ENCODE results near the gene SELENOO. TPM values are rescaled to one million over a fixed set of nuclear protein-coding genes. Genes with fewer than 3 reads are reported as not detected.

SELENOO gene
- polyA plus RNA-seq, 1 of the 3 experiments (the other 2 are of a cell fraction): 26.7 TPM

DNA sequence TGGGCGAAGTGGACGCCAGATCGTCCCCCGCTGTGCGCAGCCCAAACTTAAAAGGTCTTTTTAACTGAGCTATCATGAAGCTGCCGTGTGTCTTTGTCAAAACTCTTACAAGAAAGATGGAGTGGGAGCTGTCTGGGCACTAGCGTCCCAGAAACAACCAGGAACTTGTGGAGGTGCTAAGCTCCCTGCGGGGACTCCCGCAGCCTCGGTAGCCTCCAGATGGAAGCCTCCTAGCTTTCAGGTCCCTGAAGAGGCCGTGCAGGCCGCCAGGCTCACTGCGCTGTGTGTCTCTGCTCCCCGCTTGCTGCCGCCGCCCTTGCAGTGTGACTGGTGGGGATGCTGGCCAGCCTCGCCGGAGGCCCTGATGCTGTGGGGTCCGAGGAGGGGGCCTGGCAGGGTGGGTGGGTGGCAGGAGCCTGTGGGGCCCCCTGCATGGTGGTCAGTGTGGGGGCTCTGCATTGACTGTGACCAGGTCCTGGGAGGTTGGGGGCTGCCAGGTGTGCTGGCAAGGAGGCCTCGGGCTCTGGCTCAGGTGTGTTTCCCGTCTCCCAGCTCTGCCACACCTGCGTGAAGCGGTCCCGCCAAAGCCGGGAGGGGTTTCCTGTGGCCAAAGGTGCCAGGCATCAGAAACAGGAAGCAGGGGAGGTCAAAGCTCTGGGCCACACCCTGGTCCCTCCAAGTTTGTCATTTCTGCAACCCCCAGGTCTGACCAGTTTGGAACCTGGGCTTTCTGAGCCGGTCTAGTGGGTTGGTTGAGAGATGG lies 13.9 kb upstream of the SELENOO start:
- Histone ChIP-seq H3K9me3 (no peaks in the 10 kb centered on the region), H3K4me2 (peak overlapping the region; percentile 93), H3F3A (replicated peaks; ENCODE audit: insufficient read depth) (no peaks in the 10 kb centered on the region), H3K79me2 (ENCODE audit: insufficient read depth) (peaks cover 57% of the 10 kb centered on the region), H3K9me2 (no peaks in the 10 kb centered on the region), H3K4me1 (ENCODE audit: control insufficient read depth in 1 of 2, insufficient read depth in 2 of 2, low read depth in 1 of 2, low read length in 1 of 2) (peaks cover 4 to 56% of the 10 kb centered on the region in 2 experiments; a peak in 2 of 4 replicates), H3K4me3 (ENCODE audit: low read depth in 2 of 2, low read length in 1 of 2) (peak overlapping the region; percentile 68 to 73), H3K9ac (peak overlapping the region; percentile 71), H4K20me1 (ENCODE audit: insufficient read depth) (0 out of 2 replicates have a peak, but pooled peaks cover 23% of the 10 kb centered on the region), H3K27ac (ENCODE audit: low read depth in 2 of 2, low read length in 1 of 2) (no peak overlapping the region; a peak in 1 of 4 replicates), H3K36me3 (replicated peaks in 1 of 2; ENCODE audit: control insufficient read depth in 1 of 2, insufficient read depth in 2 of 2, low read length in 1 of 2) (peaks cover 0 to 5% of the 10 kb centered on the region in 2 experiments), H3K27me3 (ENCODE audit: insufficient read depth) (no peaks in the 10 kb centered on the region), H2AFZ (ENCODE audit: low read depth) (no peak overlapping the region)
- TF ChIP-seq MAX (IDR thresholded peaks at IDR 0.05; ENCODE audit: low read depth) (no peak), TEAD4 (IDR thresholded peaks at IDR 0.05; ENCODE audit: borderline replicate concordance, insufficient read depth) (no peak), FOSL2 (IDR thresholded peaks at IDR 0.05; ENCODE audit: borderline replicate concordance, low read depth) (no peak), POLR2AphosphoS5 (IDR thresholded peaks at IDR 0.05; ENCODE audit: low read depth, low read length) (no peak), FOXJ3 (CRISPR knock-in tag; IDR thresholded peaks at IDR 0.05) (no peak), TAF1 (IDR thresholded peaks at IDR 0.05; ENCODE audit: borderline replicate concordance, low read depth, low read length) (no peak), GABPA (IDR thresholded peaks at IDR 0.05; ENCODE audit: low read depth) (no peak), TCF12 (IDR thresholded peaks at IDR 0.05) (no peak), CHD2 (IDR thresholded peaks at IDR 0.05; ENCODE audit: low read length, partially characterized antibody) (no peak), SMC3 (IDR thresholded peaks at IDR 0.05; ENCODE audit: low read depth, low read length) (no peak), RAD21 (IDR thresholded peaks at IDR 0.05; ENCODE audit: low read length) (no peak)
- TF ChIP-seq, protein P1, sequence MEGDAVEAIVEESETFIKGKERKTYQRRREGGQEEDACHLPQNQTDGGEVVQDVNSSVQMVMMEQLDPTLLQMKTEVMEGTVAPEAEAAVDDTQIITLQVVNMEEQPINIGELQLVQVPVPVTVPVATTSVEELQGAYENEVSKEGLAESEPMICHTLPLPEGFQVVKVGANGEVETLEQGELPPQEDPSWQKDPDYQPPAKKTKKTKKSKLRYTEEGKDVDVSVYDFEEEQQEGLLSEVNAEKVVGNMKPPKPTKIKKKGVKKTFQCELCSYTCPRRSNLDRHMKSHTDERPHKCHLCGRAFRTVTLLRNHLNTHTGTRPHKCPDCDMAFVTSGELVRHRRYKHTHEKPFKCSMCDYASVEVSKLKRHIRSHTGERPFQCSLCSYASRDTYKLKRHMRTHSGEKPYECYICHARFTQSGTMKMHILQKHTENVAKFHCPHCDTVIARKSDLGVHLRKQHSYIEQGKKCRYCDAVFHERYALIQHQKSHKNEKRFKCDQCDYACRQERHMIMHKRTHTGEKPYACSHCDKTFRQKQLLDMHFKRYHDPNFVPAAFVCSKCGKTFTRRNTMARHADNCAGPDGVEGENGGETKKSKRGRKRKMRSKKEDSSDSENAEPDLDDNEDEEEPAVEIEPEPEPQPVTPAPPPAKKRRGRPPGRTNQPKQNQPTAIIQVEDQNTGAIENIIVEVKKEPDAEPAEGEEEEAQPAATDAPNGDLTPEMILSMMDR (IDR thresholded peaks at IDR 0.05): no peak
- TF ChIP-seq, protein P2, sequence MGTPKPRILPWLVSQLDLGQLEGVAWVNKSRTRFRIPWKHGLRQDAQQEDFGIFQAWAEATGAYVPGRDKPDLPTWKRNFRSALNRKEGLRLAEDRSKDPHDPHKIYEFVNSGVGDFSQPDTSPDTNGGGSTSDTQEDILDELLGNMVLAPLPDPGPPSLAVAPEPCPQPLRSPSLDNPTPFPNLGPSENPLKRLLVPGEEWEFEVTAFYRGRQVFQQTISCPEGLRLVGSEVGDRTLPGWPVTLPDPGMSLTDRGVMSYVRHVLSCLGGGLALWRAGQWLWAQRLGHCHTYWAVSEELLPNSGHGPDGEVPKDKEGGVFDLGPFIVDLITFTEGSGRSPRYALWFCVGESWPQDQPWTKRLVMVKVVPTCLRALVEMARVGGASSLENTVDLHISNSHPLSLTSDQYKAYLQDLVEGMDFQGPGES (IDR thresholded peaks at IDR 0.05; ENCODE audit: low read depth, low read length): no peak
- WGBS (ENCODE audit: low lambda C conversion rate): 53% methylated on average over 9 of the region's 26 CpGs
- ChIA-PET POLR2A (no interaction called here), CTCF (interaction anchor here (0.7 to 0.8 kb wide), 2 partner anchors 22 to 155 kb away, joined by 3 to 4 read pairs; no protein-coding TSS in a partner anchor)
- no peak for DNase-seq

DNA sequence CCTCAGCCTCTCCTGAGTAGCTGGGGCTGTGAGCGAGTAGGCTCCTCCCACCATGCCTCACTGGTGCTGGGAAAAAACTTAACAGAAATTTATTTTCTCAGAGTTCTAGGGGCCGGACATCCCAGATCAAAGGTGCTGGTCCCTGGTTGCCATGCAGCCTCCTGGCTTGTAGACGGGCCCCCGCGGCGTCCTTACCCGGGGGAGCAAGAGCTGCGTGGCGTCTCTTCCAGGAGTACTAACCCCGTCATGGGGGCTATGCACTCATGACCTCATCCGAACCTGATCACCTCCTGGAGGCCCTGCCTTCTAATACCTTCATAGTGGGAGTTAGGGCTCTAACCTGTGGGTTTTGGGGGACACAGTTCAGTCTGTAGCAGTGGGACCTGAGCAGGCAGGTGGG lies 12.5 kb upstream of the SELENOO start:
- Histone ChIP-seq H2AFZ (ENCODE audit: low read depth) (no peak overlapping the region), H3K4me2 (no peak overlapping the region), H3K9me2 (no peaks in the 10 kb centered on the region), H3K27ac (ENCODE audit: low read depth in 2 of 2, low read length in 1 of 2) (no peak overlapping the region; a peak in 1 of 4 replicates), H3K79me2 (ENCODE audit: insufficient read depth) (peaks cover 67% of the 10 kb centered on the region), H3F3A (replicated peaks; ENCODE audit: insufficient read depth) (no peaks in the 10 kb centered on the region), H3K4me1 (ENCODE audit: control insufficient read depth in 1 of 2, insufficient read depth in 2 of 2, low read depth in 1 of 2, low read length in 1 of 2) (peaks cover 4 to 56% of the 10 kb centered on the region in 2 experiments; a peak in 2 of 4 replicates), H3K36me3 (replicated peaks in 1 of 2; ENCODE audit: control insufficient read depth in 1 of 2, insufficient read depth in 2 of 2, low read length in 1 of 2) (peaks cover 0 to 12% of the 10 kb centered on the region in 2 experiments), H3K9ac (no peak overlapping the region), H3K27me3 (ENCODE audit: insufficient read depth) (no peaks in the 10 kb centered on the region), H3K4me3 (ENCODE audit: low read depth in 2 of 2, low read length in 1 of 2) (no peak overlapping the region), H4K20me1 (ENCODE audit: insufficient read depth) (0 out of 2 replicates have a peak, but pooled peaks cover 23% of the 10 kb centered on the region), H3K9me3 (no peaks in the 10 kb centered on the region)
- CTCF ChIA-PET: no interaction called here
- 98% methylated on average over 10 of the region's 11 CpGs for WGBS (ENCODE audit: low lambda C conversion rate)
- DNase-seq: no peak
- POLR2A ChIA-PET: no interaction called here
- TF ChIP-seq TAF1 (IDR thresholded peaks at IDR 0.05; ENCODE audit: borderline replicate concordance, low read depth, low read length) (no peak), GABPA (IDR thresholded peaks at IDR 0.05; ENCODE audit: low read depth) (no peak), PBX3 (IDR thresholded peaks at IDR 0.05) (no peak), ELF1 (IDR thresholded peaks at IDR 0.05) (no peak), POLR2AphosphoS5 (IDR thresholded peaks at IDR 0.05; ENCODE audit: low read depth, low read length) (no peak), MXI1 (IDR thresholded peaks at IDR 0.05; ENCODE audit: low read depth, low read length) (no peak), SIN3A (IDR thresholded peaks at IDR 0.05; ENCODE audit: borderline replicate concordance, low read depth, low read length) (no peak), RFX5 (IDR thresholded peaks at IDR 0.05; ENCODE audit: low read length) (no peak), YY1 (IDR thresholded peaks at IDR 0.05; ENCODE audit: low read depth) (no peak), MEF2A (IDR thresholded peaks at IDR 0.05; ENCODE audit: borderline replicate concordance, low read depth) (no peak), EZH2phosphoT487 (IDR thresholded peaks at IDR 0.05; ENCODE audit: borderline replicate concordance, low read depth) (no peak), JUND (IDR thresholded peaks at IDR 0.05) (no peak)
- TF ChIP-seq, protein P2 (IDR thresholded peaks at IDR 0.05; ENCODE audit: low read depth, low read length): no peak
